SU-DHL-6 (cell line): ENCODE measurements around the gene CSNK2B.

Experiments used
- H2AFZ ChIP-seq: fragments of 200-600 bp; sonication (generic); 2 replicates; pipeline ENCODE4 v1.6.1; 2014; ENCODE audit warnings: low read depth, mild to moderate bottlenecking, moderate library complexity, mixed read lengths, antibody characterized with exemption, low read length; ENCODE audit not compliant: severe bottlenecking
- H3F3A ChIP-seq: fragments of 200-600 bp; shearing (Covaris generic); 2 replicates; pipeline ENCODE4 v1.6.0; 2016; ENCODE audit warnings: antibody characterized with exemption, mild to moderate bottlenecking; ENCODE audit not compliant: insufficient read depth
- H3K27ac ChIP-seq: fragments of 200-600 bp; sonication (generic); 2 replicates; pipeline ENCODE4 v1.5.1; 2016; ENCODE audit warnings: low read depth, mild to moderate bottlenecking, low read length, moderate library complexity, mixed read lengths
- H3K27me3 ChIP-seq: fragments of 200-600 bp; sonication (generic), shearing (Covaris generic); 2 replicates; pipeline ENCODE4 v1.6.0; 2014; ENCODE audit warnings: mild to moderate bottlenecking, low read length
- H3K36me3 ChIP-seq: fragments of 200-600 bp; sonication (generic); 2 replicates; pipeline ENCODE4 v1.6.1; 2014; ENCODE audit warnings: mild to moderate bottlenecking, low read length, mixed read lengths
- H3K4me2 ChIP-seq: fragments of 300-600, 200-600 bp; shearing (Covaris generic), sonication (generic); 2 replicates; pipeline ENCODE4 v1.6.0; 2014; ENCODE audit warnings: low read length, low read depth, mild to moderate bottlenecking; ENCODE audit not compliant: poor library complexity, severe bottlenecking
- H3K4me3 ChIP-seq: fragments of 200-600 bp; sonication (generic); 2 replicates; pipeline ENCODE4 v1.5.1; 2014; ENCODE audit warnings: antibody characterized with exemption, low read length, mild to moderate bottlenecking, mixed read lengths; ENCODE audit not compliant: insufficient read depth, poor library complexity, severe bottlenecking
- H3K79me2 ChIP-seq: fragments of 200-600 bp; sonication (generic); 2 replicates; pipeline ENCODE4 v1.6.1; 2014; ENCODE audit warnings: mild to moderate bottlenecking, low read length, moderate library complexity; ENCODE audit not compliant: insufficient read depth
- H3K9ac ChIP-seq: fragments of 200-600 bp; sonication (generic); 2 replicates; pipeline ENCODE4 v1.7.0; 2014; ENCODE audit warnings: mild to moderate bottlenecking, low read length
- H3K9me2 ChIP-seq: fragments of 200-600 bp; sonication (generic); replicated peaks from 2 replicates; pipeline ENCODE4 v1.6.1; 2014; ENCODE audit warnings: low read length; ENCODE audit not compliant: insufficient read depth
- H3K9me3 ChIP-seq: fragments of 200-600 bp; sonication (generic); 2 replicates; pipeline ENCODE4 v1.6.1; 2014; ENCODE audit warnings: low read length, mixed read lengths; ENCODE audit not compliant: insufficient read depth
- H4K20me1 ChIP-seq: fragments of 200-600 bp; sonication (generic); 2 replicates; pipeline ENCODE4 v1.6.1; 2014; ENCODE audit warnings: low read depth, mild to moderate bottlenecking, antibody characterized with exemption, low read length, moderate library complexity, mixed read lengths
- EZH2phosphoT487 ChIP-seq: fragments of 200-600 bp; sonication (generic), shearing (Covaris generic); conservative IDR thresholded peaks from 2 replicates; pipeline ENCODE4 v1.6.1; 2018; ENCODE audit warnings: mild to moderate bottlenecking, antibody characterized with exemption, low read length, moderate library complexity, mixed read lengths
- TF ChIP-seq, protein P1 (sequence below): fragments of 200-600 bp; sonication (generic); IDR thresholded peaks from one replicate; pipeline ENCODE4 v1.5.1; 2017; ENCODE audit warnings: antibody characterized with exemption, mild to moderate bottlenecking, low read length, moderate library complexity; ENCODE audit not compliant: insufficient read depth, poor library complexity, severe bottlenecking

The CSNK2B gene

GRCh38 chr6:31702819-31703716, 37.2 kb downstream of the CSNK2B start, which contains the start of gene ABHD16A:
ABHD16A (minus strand) TSS chr6:31703324; CDS start chr6:31703281, 43 bp downstream.
- Histone ChIP-seq H3K9me2 (no peaks in the 10 kb centered on the region), H3K27me3 (no peaks in the 10 kb centered on the region), H3K27ac (peak within 1 kb of the TSS; percentile 75), H2AFZ (peak within 1 kb of the TSS; percentile 71), H3F3A (peaks cover 7% of the 10 kb centered on the region), H4K20me1 (no peaks in the 10 kb centered on the region), H3K9ac (peak within 1 kb of the TSS; percentile 80), H3K79me2 (peaks cover 26% of the 10 kb centered on the region), H3K9me3 (no peaks in the 10 kb centered on the region), H3K36me3 (0 out of 2 replicates have a peak, but pooled peaks cover 2% of the 10 kb centered on the region), H3K4me2 (peak within 1 kb of the TSS; percentile 84), H3K4me3 (peak within 1 kb of the TSS; percentile 82)
- no peak for TF ChIP-seq EZH2phosphoT487
- TF ChIP-seq, protein P1, sequence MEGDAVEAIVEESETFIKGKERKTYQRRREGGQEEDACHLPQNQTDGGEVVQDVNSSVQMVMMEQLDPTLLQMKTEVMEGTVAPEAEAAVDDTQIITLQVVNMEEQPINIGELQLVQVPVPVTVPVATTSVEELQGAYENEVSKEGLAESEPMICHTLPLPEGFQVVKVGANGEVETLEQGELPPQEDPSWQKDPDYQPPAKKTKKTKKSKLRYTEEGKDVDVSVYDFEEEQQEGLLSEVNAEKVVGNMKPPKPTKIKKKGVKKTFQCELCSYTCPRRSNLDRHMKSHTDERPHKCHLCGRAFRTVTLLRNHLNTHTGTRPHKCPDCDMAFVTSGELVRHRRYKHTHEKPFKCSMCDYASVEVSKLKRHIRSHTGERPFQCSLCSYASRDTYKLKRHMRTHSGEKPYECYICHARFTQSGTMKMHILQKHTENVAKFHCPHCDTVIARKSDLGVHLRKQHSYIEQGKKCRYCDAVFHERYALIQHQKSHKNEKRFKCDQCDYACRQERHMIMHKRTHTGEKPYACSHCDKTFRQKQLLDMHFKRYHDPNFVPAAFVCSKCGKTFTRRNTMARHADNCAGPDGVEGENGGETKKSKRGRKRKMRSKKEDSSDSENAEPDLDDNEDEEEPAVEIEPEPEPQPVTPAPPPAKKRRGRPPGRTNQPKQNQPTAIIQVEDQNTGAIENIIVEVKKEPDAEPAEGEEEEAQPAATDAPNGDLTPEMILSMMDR = no peak

DNA sequence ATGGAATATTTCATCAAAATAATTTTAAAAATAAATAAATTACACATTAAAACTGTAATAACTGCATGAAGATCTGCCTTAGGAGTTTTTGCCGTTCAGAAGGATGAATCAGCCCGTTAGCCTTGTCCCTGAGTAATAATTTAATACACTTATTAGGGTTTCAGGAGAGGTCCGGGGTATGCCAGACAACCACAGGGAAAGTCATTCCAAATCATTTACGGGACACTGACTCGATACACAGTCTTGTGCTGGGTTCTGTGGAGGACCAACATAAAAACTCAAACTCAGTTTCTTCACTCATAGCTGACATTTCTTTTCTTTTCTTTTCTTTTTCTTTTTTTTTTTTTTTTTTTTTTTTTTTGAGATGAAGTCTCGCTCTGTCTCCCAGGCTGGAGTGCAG, 40.1 kb downstream of the CSNK2B start:
- H3K9ac ChIP-seq = no peak overlapping the region
- no peak overlapping the region for H3K4me3 ChIP-seq
- peaks cover 20% of the 10 kb centered on the region for H3K79me2 ChIP-seq
- TF ChIP-seq, protein P1 = no peak
- no peak for TF ChIP-seq EZH2phosphoT487
- H3K9me2 ChIP-seq = no peaks in the 10 kb centered on the region
- H3K27ac ChIP-seq = no peak overlapping the region
- H3K36me3 ChIP-seq = no peaks in the 10 kb centered on the region
- H3F3A ChIP-seq = peaks cover 6% of the 10 kb centered on the region
- H3K4me2 ChIP-seq = no peak overlapping the region
- H3K9me3 ChIP-seq = no peaks in the 10 kb centered on the region
- H4K20me1 ChIP-seq = no peaks in the 10 kb centered on the region
- no peak overlapping the region for H2AFZ ChIP-seq
- no peaks in the 10 kb centered on the region for H3K27me3 ChIP-seq

DNA sequence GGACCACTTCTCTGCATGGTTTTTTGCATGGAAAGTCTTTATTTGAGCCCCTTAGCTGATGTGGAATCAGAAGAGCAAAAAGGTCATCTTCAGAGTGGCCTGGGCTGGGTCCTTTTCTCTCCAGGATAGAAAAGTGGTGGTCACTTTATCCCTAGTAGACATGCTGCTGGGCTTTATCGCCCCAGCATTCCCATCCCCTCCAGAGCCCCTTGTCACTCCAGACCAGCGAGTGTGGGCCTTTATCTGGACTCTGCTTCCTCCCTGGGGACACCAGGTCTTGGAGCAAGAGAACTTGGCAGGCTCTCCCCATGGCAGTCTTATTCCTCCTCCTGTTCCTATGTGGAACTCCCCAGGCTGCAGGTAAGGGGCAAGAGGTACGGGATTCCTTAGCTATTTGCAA, 40.7 kb downstream of the CSNK2B start, which contains the start of gene LY6G6F:
Gene LY6G6F (plus strand): TSS at position 268 of the 400 bp plus-strand sequence. CDS start 41 bp downstream, at position 309.
- Histone ChIP-seq H3K27me3 (no peaks in the 10 kb centered on the region), H3K4me2 (no peak within 1 kb of the TSS), H3K9ac (no peak within 1 kb of the TSS), H3K9me2 (no peaks in the 10 kb centered on the region), H3K79me2 (peaks cover 13% of the 10 kb centered on the region), H4K20me1 (no peaks in the 10 kb centered on the region), H3K9me3 (no peaks in the 10 kb centered on the region), H3K4me3 (no peak within 1 kb of the TSS), H3K27ac (no peak within 1 kb of the TSS), H2AFZ (no peak within 1 kb of the TSS), H3K36me3 (no peaks in the 10 kb centered on the region), H3F3A (peaks cover 6% of the 10 kb centered on the region)
- no peak for TF ChIP-seq EZH2phosphoT487
- TF ChIP-seq, protein P1 = no peak
